Smooth muscle cell (in vitro differentiated cells): Measurements from ENCODE around the gene ALCAM. TPM values are rescaled to one million over a fixed set of nuclear protein-coding genes. Genes with fewer than 3 reads are reported as not detected.

Experiments used
- DNase-seq: peaks from one replicate; lab custom pipeline; 2025; ENCODE audit not compliant: unreplicated experiment; lab: John Stamatoyannopoulos, UW
- H2AFZ ChIP-seq: fragments of 200-600 bp; sonication (generic); 2 replicates; pipeline ENCODE4 v1.6.0; 2016; ENCODE audit warnings: antibody characterized with exemption, low read depth, mild to moderate bottlenecking
- H3F3A ChIP-seq: fragments of 200-600 bp; sonication (generic); 2 replicates; pipeline ENCODE4 v1.6.0; 2017; ENCODE audit warnings: antibody characterized with exemption, low read depth
- H3K27ac ChIP-seq: fragments of 200-600 bp; sonication (generic); 2 replicates; pipeline ENCODE4 v1.5.1; 2016; ENCODE audit warnings: low read depth, mild to moderate bottlenecking
- H3K27me3 ChIP-seq: fragments of 200-600 bp; sonication (generic); 2 replicates; pipeline ENCODE4 v1.6.1; 2016; ENCODE audit warnings: low read depth, mild to moderate bottlenecking
- H3K36me3 ChIP-seq: fragments of 200-600 bp; sonication (generic); 2 replicates; pipeline ENCODE4 v1.5.1; 2016; ENCODE audit warnings: low read depth
- H3K4me1 ChIP-seq: fragments of 200-600 bp; sonication (generic); 2 replicates; pipeline ENCODE4 v1.5.1; 2016; ENCODE audit warnings: low read depth
- H3K4me2 ChIP-seq: fragments of 200-600 bp; sonication (generic); 2 replicates; pipeline ENCODE4 v1.6.0; 2016; ENCODE audit warnings: mild to moderate bottlenecking
- H3K4me3 ChIP-seq: fragments of 200-600 bp; sonication (generic); 2 replicates; pipeline ENCODE4 v1.5.1; 2016; ENCODE audit warnings: mild to moderate bottlenecking
- H3K79me2 ChIP-seq: fragments of 200-600 bp; sonication (generic); 2 replicates; pipeline ENCODE4 v1.6.0; 2016; ENCODE audit warnings: low read depth, mild to moderate bottlenecking
- H3K9ac ChIP-seq: fragments of 200-600 bp; sonication (generic); 2 replicates; pipeline ENCODE4 v1.6.0; 2016; ENCODE audit warnings: low read depth
- H3K9me3 ChIP-seq: fragments of 200-600 bp; sonication (generic); replicated peaks from 2 replicates; pipeline ENCODE4 v1.5.1; 2016; ENCODE audit warnings: low read depth
- H4K20me1 ChIP-seq: fragments of 200-600 bp; sonication (generic); 2 replicates; pipeline ENCODE4 v1.6.0; 2016; ENCODE audit warnings: low read depth
- WGBS: methylation state at CpG from one replicate; pipeline ENCODE4 v1.1.7; 2016; ENCODE audit warnings: low lambda C conversion rate; 5-methylcytosine and 5-hydroxymethylcytosine counted together
- polyA plus RNA-seq: library from polyadenylated mRNA; unstranded; fragments of >200 nt; fragmentation: Nextera tagmentation; extraction: Ambion mirVana; gene quantifications from 2 replicates; pipeline ENCODE4 v1.2.1, GENCODE V29; 2016
- total RNA-seq: library from RNA; depleted of rRNA; stranded (reverse); fragments of >200 nt; gene quantifications from 2 replicates; pipeline ENCODE4 v1.2.3, GENCODE V29; 2014
- TF ChIP-seq, protein P1 (sequence below): fragments of 200-600 bp; sonication (generic); IDR thresholded peaks from 2 replicates; pipeline ENCODE4 v1.5.1; 2017; ENCODE audit warnings: borderline replicate concordance, mild to moderate bottlenecking, antibody characterized with exemption; ENCODE audit not compliant: insufficient read depth, poor library complexity, severe bottlenecking

The ALCAM gene
- total and polyA plus RNA-seq, 2 experiments from 2014 or later: 110 to 314 TPM

DNA sequence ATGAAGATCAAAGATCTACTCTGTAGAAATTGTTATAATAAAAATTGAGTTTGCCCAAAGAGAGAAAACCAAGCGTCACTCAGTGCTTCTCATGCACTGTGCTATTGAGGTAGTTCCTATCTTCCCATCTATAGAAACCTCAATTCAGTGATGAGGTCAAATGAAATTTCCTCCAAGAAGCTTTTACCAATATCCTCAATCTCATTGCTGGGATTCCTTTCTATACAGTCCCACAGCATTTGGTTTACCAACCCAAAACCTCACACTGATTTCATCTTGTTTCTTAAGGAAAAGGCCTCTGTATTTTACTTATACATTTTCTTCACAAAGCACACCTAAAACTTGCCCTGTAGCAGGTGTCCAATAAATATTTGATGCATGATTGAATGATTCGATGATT, 147.2 kb downstream of the ALCAM start:
- Histone ChIP-seq H3K9me3 (no peaks in the 10 kb centered on the region), H3F3A (no peaks in the 10 kb centered on the region), H3K4me1 (peaks cover 5% of the 10 kb centered on the region), H3K4me2 (peak overlapping the region; percentile 39), H3K27ac (no peak overlapping the region), H2AFZ (no peak overlapping the region), H4K20me1 (no peaks in the 10 kb centered on the region), H3K9ac (no peak overlapping the region), H3K79me2 (peaks cover 96% of the 10 kb centered on the region), H3K4me3 (no peak overlapping the region), H3K36me3 (no peaks in the 10 kb centered on the region), H3K27me3 (no peaks in the 10 kb centered on the region)
- TF ChIP-seq, protein P1, sequence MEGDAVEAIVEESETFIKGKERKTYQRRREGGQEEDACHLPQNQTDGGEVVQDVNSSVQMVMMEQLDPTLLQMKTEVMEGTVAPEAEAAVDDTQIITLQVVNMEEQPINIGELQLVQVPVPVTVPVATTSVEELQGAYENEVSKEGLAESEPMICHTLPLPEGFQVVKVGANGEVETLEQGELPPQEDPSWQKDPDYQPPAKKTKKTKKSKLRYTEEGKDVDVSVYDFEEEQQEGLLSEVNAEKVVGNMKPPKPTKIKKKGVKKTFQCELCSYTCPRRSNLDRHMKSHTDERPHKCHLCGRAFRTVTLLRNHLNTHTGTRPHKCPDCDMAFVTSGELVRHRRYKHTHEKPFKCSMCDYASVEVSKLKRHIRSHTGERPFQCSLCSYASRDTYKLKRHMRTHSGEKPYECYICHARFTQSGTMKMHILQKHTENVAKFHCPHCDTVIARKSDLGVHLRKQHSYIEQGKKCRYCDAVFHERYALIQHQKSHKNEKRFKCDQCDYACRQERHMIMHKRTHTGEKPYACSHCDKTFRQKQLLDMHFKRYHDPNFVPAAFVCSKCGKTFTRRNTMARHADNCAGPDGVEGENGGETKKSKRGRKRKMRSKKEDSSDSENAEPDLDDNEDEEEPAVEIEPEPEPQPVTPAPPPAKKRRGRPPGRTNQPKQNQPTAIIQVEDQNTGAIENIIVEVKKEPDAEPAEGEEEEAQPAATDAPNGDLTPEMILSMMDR: no peak
- DNase-seq: no peak
- 95% methylated on average over 2 of the region's 2 CpGs for WGBS

GRCh38 chr3:105515372-105515771, 148.7 kb downstream of the ALCAM start:
- no peak overlapping the region for H3K4me2 ChIP-seq
- no peaks in the 10 kb centered on the region for H3K9me3 ChIP-seq
- H3K79me2 ChIP-seq: peaks cover 97% of the 10 kb centered on the region
- peaks cover 5% of the 10 kb centered on the region for H3K4me1 ChIP-seq
- no peak overlapping the region for H3K4me3 ChIP-seq
- H2AFZ ChIP-seq: no peak overlapping the region
- TF ChIP-seq, protein P1: no peak
- no peak overlapping the region for H3K27ac ChIP-seq
- no peaks in the 10 kb centered on the region for H3K36me3 ChIP-seq
- H3F3A ChIP-seq: no peaks in the 10 kb centered on the region
- H3K9ac ChIP-seq: no peak overlapping the region
- no peaks in the 10 kb centered on the region for H4K20me1 ChIP-seq
- no peaks in the 10 kb centered on the region for H3K27me3 ChIP-seq
- WGBS: 87% methylated on average over 2 of the region's 2 CpGs
- no peak for DNase-seq

- no peaks in the 10 kb centered on the region for H3F3A ChIP-seq
- no peaks in the 10 kb centered on the region for H4K20me1 ChIP-seq
- no peak for DNase-seq
- no peaks in the 10 kb centered on the region for H3K36me3 ChIP-seq
- peaks cover 5% of the 10 kb centered on the region for H3K4me1 ChIP-seq
- H3K27me3 ChIP-seq: no peaks in the 10 kb centered on the region
- no peak overlapping the region for H3K4me2 ChIP-seq
- H3K79me2 ChIP-seq: peaks cover 94% of the 10 kb centered on the region
- TF ChIP-seq, protein P1: peak; percentile 29
- H3K9me3 ChIP-seq: no peaks in the 10 kb centered on the region
- H3K27ac ChIP-seq: no peak overlapping the region
- WGBS: 35% methylated on average over 6 of the region's 6 CpGs
- H3K9ac ChIP-seq: no peak overlapping the region
- H2AFZ ChIP-seq: no peak overlapping the region
- no peak overlapping the region for H3K4me3 ChIP-seq
Observed at GRCh38 chr3:105516972-105517371, 150.3 kb downstream of the ALCAM start.

GRCh38 chr3:105518203-105518602, 151.5 kb downstream of the ALCAM start:
- Histone ChIP-seq H3K4me1 (peaks cover 5% of the 10 kb centered on the region), H3K27me3 (no peaks in the 10 kb centered on the region), H2AFZ (no peak overlapping the region), H3K27ac (no peak overlapping the region), H3K36me3 (no peaks in the 10 kb centered on the region), H3K9me3 (no peaks in the 10 kb centered on the region), H3F3A (no peaks in the 10 kb centered on the region), H4K20me1 (no peaks in the 10 kb centered on the region), H3K9ac (no peak overlapping the region), H3K79me2 (peaks cover 89% of the 10 kb centered on the region), H3K4me2 (peak overlapping the region; percentile 52), H3K4me3 (no peak overlapping the region)
- TF ChIP-seq, protein P1: no peak
- DNase-seq: no peak
